ENCODE results near the gene APBA3. TPM values are rescaled to one million over a fixed set of nuclear protein-coding genes. Genes with fewer than 3 reads are reported as not detected.

The APBA3 gene
- total and polyA plus RNA-seq, 9 of the 15 experiments (the other 6 are each of a cell fraction or from before 2014, with no cell fraction given) = 0.10 to 29.5 (median 11.5) TPM

DNA sequence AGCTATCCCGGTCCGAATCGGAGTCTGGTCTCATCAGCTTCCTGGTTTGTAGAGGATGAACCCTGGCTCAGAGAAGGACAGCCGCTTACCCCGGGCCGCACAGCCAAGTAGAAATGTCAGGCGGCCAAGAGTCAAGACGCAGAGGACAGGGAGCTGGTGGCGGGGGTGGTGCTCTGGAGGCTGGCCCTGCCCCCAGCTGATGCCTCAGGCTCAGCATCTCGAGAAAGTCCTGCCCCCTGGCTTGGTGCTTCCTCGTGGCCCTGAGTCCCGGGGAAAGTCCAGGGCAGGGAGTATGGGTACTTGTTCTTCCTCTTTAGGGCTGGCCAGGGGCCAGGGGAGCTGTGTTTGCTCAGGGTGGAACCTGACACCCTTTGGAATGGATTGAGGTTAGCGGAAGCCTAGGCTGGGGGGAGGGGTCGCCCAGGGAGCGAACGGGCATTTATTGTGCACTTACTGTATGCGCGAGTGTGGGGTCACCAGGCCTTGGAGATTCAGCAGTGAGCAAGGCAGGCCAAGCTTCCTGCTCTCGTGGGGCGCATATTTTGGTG lies 51.2 kb downstream of the APBA3 start:
- DNase-seq (ENCODE audit: extremely low read depth in 1 of 4, low spot score in 3 of 4) = peak; percentile 49 to 79 (median 62)
- in situ Hi-C loops (cut with MboI) = no loop called here
- FAIRE-seq = peak; percentile 76
- ATAC-seq = peak; percentile 84
- WGBS (ENCODE audit: insufficient coverage, low coverage, missing lambda C conversion rate) = 23% methylated on average over 20 of the region's 20 CpGs
- ChIA-PET POLR2A (interaction anchor here (0.6 to 1.1 kb wide), 5 partner anchors 9 to 172 kb away, joined by 3 to 6 read pairs (median 3); no protein-coding TSS in a partner anchor), CTCF (ENCODE audit: low intra/inter-chr PET ratio) (no interaction called here)
- Histone ChIP-seq H4K20me1 (replicated peaks; ENCODE audit: control insufficient read depth, insufficient read depth, low read length) (no peaks in the 10 kb centered on the region), H3K36me3 (ENCODE audit: control insufficient read depth, insufficient read depth, low read length) (no peaks in the 10 kb centered on the region), H3K9ac (ENCODE audit: insufficient read depth in 1 of 2, low read depth in 2 of 2, low read length in 2 of 2) (peak overlapping the region in 1 of 2 experiments; percentile 43; a peak in 1 of 4 replicates), H3K4me2 (ENCODE audit: insufficient read depth, low read length) (no peak overlapping the region; the same call in 1 of the 2 replicates), H2AFZ (ENCODE audit: low read depth, low read length) (peak overlapping the region; percentile 83), H3K4me3 (no peak overlapping the region), H3K4me1 (replicated peaks in 1 of 2; ENCODE audit: control insufficient read depth in 2 of 2, insufficient read depth in 2 of 2, low read length in 2 of 2) (peaks cover 12 to 39% of the 10 kb centered on the region in 2 experiments; a peak in 3 of 5 replicates), H3K27ac (ENCODE audit: extremely low read depth, low read depth, low read length) (0 out of 3 replicates have a peak overlapping the region, but pooled peaks have one; percentile 16), H3K9me1 (ENCODE audit: control insufficient read depth, insufficient read depth, low read length) (no peaks in the 10 kb centered on the region), H3K9me3 (replicated peaks; ENCODE audit: control insufficient read depth, insufficient read depth, low read depth, low read length) (no peaks in the 10 kb centered on the region), H3K27me3 (ENCODE audit: control insufficient read depth in 2 of 2, insufficient read depth in 2 of 2, low read length in 2 of 2) (no peaks in the 10 kb centered on the region), H3K79me2 (ENCODE audit: control insufficient read depth, insufficient read depth, low read length) (no peaks in the 10 kb centered on the region)
- no TSS peak for BruUV-seq (replicated peaks)
- intact Hi-C loops (cut with micrococcal nuclease) = no loop called here
- peak; percentile 85 for TF ChIP-seq ZFP36 (IDR thresholded peaks at IDR 0.05; ENCODE audit: low read depth, low read length, partially characterized antibody)
- TF ChIP-seq, protein P1, sequence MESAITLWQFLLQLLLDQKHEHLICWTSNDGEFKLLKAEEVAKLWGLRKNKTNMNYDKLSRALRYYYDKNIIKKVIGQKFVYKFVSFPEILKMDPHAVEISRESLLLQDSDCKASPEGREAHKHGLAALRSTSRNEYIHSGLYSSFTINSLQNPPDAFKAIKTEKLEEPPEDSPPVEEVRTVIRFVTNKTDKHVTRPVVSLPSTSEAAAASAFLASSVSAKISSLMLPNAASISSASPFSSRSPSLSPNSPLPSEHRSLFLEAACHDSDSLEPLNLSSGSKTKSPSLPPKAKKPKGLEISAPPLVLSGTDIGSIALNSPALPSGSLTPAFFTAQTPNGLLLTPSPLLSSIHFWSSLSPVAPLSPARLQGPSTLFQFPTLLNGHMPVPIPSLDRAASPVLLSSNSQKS (CRISPR knock-in tag; IDR thresholded peaks at IDR 0.05) = no peak
- TF ChIP-seq, protein P2, sequence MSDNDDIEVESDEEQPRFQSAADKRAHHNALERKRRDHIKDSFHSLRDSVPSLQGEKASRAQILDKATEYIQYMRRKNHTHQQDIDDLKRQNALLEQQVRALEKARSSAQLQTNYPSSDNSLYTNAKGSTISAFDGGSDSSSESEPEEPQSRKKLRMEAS (CRISPR knock-in tag; IDR thresholded peaks at IDR 0.05) = peak; percentile 70
- TF ChIP-seq SETDB1 (IDR thresholded peaks at IDR 0.05; ENCODE audit: low read length) = no peak
- TF ChIP-seq STAT5A (IDR thresholded peaks at IDR 0.05; ENCODE audit: borderline replicate concordance, low read length) = no peak
- TF ChIP-seq, protein P3, sequence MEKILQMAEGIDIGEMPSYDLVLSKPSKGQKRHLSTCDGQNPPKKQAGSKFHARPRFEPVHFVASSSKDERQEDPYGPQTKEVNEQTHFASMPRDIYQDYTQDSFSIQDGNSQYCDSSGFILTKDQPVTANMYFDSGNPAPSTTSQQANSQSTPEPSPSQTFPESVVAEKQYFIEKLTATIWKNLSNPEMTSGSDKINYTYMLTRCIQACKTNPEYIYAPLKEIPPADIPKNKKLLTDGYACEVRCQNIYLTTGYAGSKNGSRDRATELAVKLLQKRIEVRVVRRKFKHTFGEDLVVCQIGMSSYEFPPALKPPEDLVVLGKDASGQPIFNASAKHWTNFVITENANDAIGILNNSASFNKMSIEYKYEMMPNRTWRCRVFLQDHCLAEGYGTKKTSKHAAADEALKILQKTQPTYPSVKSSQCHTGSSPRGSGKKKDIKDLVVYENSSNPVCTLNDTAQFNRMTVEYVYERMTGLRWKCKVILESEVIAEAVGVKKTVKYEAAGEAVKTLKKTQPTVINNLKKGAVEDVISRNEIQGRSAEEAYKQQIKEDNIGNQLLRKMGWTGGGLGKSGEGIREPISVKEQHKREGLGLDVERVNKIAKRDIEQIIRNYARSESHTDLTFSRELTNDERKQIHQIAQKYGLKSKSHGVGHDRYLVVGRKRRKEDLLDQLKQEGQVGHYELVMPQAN (IDR thresholded peaks at IDR 0.05; ENCODE audit: borderline replicate concordance) = no peak
- peak; percentile 61; the same call in 1 of the 2 replicates for TF ChIP-seq ADNP (tag; IDR thresholded peaks at IDR 0.05)
- TF ChIP-seq TAF15 (IDR thresholded peaks at IDR 0.05; ENCODE audit: low read depth, low read length) = no peak
- TF ChIP-seq LEF1 (IDR thresholded peaks at IDR 0.05) = peak; percentile 77; the same call in 1 of the 2 replicates
- no peak for TF ChIP-seq RAD21 (CRISPR knock-in tag; conservative IDR thresholded peaks at IDR 0.05 in 1 of 2, IDR thresholded peaks at IDR 0.05 in 1 of 2)
- peak; percentile 81 for TF ChIP-seq SMARCE1 (IDR thresholded peaks at IDR 0.05)
- TF ChIP-seq, protein P4, sequence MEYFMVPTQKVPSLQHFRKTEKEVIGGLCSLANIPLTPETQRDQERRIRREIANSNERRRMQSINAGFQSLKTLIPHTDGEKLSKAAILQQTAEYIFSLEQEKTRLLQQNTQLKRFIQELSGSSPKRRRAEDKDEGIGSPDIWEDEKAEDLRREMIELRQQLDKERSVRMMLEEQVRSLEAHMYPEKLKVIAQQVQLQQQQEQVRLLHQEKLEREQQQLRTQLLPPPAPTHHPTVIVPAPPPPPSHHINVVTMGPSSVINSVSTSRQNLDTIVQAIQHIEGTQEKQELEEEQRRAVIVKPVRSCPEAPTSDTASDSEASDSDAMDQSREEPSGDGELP (CRISPR knock-in tag; IDR thresholded peaks at IDR 0.05; ENCODE audit: borderline replicate concordance) = peak; percentile 62
- TF ChIP-seq HDAC6 (IDR thresholded peaks at IDR 0.05; ENCODE audit: low read depth, low read length) = no peak
- TF ChIP-seq ATF7 (IDR thresholded peaks at IDR 0.05) = peak; percentile 58; the same call in 1 of the 2 replicates
- TF ChIP-seq DIDO1 (tag; IDR thresholded peaks at IDR 0.05; ENCODE audit: low read depth) = no peak
- TF ChIP-seq, protein P5, sequence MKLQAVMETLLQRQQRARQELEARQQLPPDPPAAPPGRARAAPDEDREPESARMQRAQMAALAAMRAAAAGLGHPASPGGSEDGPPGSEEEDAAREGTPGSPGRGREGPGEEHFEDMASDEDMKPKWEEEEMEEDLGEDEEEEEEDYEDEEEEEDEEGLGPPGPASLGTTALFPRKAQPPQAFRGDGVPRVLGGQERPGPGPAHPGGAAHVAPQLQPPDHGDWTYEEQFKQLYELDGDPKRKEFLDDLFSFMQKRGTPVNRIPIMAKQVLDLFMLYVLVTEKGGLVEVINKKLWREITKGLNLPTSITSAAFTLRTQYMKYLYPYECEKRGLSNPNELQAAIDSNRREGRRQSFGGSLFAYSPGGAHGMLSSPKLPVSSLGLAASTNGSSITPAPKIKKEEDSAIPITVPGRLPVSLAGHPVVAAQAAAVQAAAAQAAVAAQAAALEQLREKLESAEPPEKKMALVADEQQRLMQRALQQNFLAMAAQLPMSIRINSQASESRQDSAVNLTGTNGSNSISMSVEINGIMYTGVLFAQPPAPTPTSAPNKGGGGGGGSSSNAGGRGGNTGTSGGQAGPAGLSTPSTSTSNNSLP (IDR thresholded peaks at IDR 0.05; ENCODE audit: borderline replicate concordance, low read depth, low read length) = no peak
- no peak for TF ChIP-seq ZNF23 (CRISPR knock-in tag; IDR thresholded peaks at IDR 0.05)
